NCI-H524 (cell line): ENCODE results near the gene RCAN2.

Experiments
- DNase-seq, 2 experiments: peaks; one replicate each; lab custom pipeline; 2025; lab: John Stamatoyannopoulos, UW

RCAN2 gene

DNA sequence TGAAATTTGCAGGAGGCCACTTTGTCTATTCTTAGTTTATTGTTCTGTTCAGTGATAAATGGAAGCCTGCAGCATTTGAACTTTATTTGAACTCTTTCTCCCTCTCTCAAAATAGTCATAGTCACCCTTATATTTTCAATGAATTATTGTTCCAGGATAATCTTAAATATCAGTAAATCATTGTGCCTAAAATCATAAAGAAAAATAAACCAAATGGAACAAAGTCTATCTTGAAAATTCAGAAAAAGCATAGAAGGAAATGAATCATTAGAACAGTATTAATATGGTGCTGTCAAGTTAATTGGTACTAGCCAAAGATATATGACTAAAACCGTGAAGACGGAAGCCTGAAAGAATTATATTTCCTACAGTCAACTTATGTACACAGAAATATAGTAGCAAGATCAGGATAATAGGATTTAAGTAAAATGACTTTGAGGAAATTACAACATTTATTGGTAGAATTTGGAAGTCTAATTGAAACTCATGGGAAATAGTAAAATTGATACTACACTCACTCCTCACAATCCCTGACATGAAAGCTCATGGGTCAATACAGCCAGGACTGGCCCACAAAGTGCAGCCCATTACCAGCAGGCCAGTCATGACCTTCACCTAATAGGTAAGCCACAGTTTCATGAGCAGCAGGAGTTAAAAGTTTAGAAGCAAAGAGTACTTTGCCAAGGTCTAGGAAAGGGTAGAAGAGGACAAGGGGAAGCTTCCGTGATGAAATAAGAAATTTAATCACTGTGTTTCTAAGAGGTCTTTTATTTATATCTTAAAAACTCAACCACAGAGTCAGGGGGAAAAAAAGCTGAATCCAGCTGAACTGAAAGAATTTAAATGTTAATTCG, 200.6 kb downstream of the RCAN2 start:
- no peak for DNase-seq

DNA sequence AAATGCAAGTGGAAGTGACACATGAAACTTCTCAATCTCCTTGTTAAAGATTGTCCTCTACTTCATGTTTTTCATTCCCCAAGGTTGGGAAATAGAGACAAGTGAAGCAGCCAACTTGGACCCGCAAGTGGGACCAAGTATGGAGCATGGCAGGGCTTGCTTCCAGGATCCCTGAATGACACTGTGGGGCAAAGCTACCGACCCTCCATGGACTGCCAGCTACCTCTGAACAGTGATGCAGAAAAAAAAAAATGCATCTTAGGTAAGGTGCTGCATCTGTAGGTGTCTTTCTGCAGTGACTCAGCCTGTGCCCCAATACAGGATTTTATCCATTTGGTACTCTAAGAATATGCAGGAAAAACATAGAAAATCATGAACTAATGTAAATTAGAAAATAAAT, 201.4 kb downstream of the RCAN2 start:
- no peak for DNase-seq

- no peak for DNase-seq
Observed at GRCh38 chr6:46288835-46289234, 202.4 kb downstream of the RCAN2 start.

GRCh38 chr6:46287681-46288080, 203.6 kb downstream of the RCAN2 start:
- no peak for DNase-seq

GRCh38 chr6:46287043-46287442, 204.2 kb downstream of the RCAN2 start:
- no peak for DNase-seq

GRCh38 chr6:46284475-46284874, 206.8 kb downstream of the RCAN2 start:
- DNase-seq: no peak

- peak; percentile 49 to 81 for DNase-seq
Observed at GRCh38 chr6:46281110-46281509, 210.1 kb downstream of the RCAN2 start.

GRCh38 chr6:46279874-46280273, 211.4 kb downstream of the RCAN2 start:
- DNase-seq: no peak

DNA sequence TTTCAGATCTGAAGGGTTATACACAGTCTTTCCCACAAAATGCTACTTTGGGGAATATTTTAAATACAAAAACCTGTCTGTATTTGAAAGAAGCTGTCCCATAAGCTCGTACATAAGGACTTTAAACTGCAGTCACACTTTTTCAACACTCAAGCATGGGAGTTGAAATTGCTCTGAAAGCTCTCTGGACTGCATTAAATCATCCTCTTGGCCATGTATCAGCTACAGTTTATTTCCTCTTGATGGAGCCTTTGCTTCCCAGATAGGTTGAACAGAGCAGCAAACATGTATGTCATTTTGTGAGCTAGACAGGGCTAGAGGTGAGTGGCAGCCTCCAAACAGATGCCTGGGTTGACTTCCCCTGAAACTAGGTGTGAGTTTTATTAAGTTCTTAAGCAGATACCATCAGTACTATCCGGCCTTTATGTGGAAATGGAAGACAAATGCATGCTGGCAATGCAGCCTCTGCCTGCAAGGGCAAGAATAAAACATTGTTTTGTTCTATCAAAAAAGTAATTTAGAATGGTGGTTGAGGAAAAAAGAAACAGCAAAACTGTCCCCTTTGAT, 214.6 kb downstream of the RCAN2 start:
- DNase-seq: no peak

DNA sequence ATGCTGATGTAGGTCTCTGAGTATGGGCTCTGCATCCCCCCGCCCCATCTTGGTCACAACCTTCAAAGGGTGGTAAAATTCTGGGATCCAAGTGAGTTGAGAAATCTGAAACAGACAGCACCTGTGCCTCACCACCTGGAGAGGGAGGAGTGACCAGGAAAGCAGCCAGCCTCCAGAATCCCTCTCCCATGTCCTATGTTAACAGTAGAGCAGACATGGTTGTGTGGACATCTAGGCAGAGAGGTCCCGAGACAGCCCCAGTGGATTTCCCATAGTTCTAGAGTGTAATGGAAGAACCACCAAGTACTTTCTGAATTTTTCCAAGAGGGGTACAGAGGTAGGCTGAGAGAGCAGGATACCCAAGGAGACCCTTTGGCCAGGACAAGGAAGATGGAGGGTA, 216.7 kb downstream of the RCAN2 start:
- DNase-seq: no peak

DNA sequence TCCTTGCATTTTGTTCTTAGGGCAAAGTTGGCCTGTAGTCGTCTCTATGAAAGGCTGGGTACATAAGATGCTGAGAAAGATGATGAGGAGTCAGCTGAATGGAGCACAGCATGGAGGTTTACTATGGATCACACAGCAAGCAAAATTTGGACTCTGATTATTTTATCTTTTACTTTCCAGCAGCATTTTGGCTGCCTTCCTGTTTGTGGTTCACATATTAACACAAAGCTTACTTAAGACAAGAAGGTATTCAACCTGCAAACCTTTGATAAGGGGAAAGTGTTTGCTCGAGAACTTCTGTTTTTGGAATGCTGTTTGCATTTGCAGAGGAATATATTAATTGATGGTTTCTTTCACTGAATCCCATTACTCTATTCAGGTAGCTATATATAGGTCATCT, 217.3 kb downstream of the RCAN2 start:
- no peak for DNase-seq

DNA sequence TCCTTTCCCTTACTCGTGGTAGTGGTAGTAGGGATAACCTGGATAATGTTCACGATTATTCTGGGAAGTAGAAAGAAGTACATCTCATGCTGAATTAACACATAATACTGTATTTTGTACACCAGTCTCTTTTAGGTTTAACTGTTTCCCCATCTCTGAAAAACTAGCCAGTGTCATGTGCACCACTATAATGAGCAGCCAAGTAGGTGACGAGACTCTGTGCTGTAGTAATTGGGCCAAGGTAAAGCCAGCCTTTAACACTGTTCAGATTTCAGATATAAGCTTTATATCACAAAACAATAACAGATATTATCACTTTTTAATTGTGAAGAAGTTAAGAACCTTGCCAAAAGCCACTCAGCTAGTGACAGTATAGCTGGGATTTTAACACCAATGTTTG, 219.5 kb downstream of the RCAN2 start:
- no peak for DNase-seq

DNA sequence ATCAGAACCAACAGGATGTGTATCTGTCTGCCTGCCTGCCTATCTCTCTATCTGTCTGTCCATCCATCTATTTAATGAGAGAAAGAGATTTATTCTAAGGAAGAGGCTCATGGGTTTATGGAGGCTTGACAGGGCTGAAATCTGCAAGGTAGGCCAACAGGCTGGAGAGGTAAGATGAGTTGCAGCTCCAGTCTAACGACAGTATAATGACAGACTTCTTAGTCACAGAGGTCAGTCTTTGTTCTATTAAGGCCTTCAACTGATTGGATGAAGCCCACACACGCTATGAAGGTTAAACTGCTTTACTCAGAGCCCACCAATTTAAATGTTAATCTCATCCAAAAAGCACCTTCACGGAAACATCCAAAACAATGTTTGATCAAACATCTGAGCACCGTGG, 220.1 kb downstream of the RCAN2 start:
- no peak for DNase-seq

GRCh38 chr6:46270336-46270735, 220.9 kb downstream of the RCAN2 start:
- DNase-seq: no peak

GRCh38 chr6:46269447-46270229, 221.6 kb downstream of the RCAN2 start:
- peak in 1 of 2 experiments; percentile 1 for DNase-seq

DNA sequence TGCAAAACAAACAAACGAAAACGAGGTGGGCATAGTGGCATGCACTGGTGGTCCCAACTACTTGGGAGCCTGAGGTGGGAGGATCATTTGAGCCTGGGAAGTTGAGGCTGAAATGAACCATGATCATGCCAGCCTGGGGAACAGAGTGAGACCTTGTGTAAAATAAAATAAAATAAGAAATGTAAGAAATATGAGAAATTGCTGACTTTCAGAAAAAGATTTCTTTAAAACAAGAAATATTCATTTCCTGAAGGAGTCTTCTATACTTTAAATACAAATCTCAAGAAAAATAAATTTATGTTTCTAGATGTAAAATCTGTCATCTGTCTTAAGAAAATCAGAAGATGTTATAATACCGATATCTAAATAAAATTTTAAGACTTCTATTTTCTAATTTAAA, 223.7 kb downstream of the RCAN2 start:
- DNase-seq: no peak

DNA sequence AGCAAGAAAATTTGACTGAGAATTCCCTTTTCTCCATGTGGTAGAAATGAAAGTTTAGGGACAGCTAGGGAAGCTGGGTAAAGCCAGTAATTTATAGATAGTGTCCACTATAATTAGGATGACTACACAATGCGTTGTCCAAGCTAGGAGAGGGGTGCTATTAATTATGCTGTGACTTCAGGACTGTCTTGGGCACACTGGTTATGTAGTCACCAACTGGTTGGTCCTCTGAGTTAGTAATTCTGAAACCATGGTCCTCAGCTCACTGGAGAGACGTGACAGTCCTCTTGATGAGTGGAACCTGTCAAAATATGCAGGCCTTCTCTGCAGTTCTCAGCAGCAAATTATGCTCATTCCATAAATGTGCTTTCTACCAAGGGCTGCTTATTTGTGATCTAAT, 225.9 kb downstream of the RCAN2 start:
- DNase-seq: no peak

- peak in 1 of 2 experiments; percentile 26 for DNase-seq
Observed at GRCh38 chr6:46263707-46264086, 227.6 kb downstream of the RCAN2 start.

DNA sequence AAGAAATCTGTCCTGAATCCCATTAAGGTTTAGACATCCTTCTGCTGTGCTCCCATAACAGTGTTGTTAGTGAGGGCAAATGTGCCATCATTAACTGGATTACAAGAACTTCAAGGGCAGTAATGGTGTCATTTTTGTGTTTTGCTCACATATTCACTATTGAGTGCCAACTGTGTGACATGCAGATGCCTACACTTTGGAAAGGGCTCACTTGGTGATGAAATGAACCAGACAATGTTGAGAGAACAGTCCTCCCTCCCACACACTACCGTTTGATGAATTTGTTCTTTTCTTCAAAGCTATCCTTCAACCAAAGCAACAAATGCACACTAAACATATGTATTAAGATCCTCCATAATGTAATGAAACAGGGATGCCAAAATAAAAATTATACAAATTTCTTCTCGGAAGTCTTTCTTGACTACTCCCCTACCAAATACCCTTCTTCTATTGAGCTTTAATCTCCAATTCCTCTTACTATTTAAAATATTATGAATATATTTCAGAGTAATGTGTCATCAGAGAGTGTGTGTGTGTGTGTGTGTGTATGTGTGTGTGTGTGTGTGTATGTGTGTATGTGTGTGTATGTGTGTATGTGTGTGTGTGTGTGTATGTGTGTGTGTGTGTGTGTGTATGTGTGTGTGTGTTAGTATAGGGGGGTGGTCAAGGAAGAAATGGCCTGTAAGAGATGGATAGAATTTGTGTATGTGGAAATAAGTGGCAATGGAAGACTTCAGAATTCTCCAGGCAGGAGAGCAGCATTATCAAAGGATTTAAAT, 228.1 kb downstream of the RCAN2 start:
- no peak for DNase-seq

DNA sequence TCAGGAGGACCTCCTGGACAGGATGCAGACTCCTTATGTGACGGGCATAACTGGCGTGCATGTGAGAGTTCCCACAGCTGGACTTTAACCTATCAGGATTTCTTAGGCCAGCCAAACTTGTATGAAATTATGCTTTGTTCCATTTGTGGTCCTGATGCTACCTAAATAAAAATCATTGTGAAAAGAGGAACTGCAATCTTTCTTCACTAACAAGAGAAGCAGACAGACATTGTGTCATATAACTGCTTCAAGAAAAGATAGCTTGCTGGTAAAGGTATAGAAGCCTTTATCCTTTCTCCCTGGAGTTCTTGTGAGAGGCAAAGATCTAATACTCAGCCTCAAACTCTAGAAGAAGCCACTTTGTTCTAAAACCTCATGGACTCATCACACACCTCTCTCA, 233.0 kb downstream of the RCAN2 start:
- no peak for DNase-seq

DNA sequence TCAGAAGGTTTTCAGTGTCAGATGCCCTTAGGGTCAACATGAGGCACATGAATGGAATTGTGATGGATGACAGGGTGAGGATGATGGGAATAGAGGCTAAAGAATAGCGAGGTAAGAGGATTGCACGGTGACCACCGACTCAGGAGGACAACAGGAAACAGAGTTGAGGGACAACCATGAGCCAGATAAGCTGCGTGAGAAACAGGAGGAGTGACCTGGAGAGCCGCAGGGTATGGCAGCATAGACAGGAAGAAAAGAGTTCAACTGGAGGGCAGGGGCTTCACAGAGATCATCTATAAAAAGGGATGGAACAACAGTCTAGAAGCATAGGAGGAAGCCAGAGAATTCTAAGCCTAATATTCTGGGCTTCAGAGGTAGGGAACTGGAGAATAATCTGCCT, 235.7 kb downstream of the RCAN2 start:
- DNase-seq: no peak

DNA sequence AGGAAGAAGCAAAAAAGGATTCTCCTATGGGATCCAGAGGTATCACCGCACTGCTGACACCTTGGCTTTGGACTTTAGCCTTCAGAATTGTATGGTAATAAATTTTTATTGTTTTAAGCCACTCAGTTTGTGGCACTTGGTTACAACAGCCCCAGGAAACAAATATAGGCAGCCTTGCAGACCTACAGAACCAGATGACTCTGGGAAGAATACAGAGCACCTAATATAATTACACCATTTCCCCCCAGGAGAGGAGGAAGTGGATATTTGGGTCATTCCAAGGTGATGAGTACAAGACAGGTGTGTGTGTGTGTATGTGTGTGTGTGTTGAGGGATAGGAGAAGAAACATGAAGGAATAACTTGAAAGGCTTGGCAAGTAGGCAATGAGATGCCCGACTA, 236.3 kb downstream of the RCAN2 start:
- no peak for DNase-seq
